D721Med (cell line): ENCODE measurements around the gene APOM.

Experiments used
- DNase-seq: peaks from one replicate; pipeline ENCODE4 v3.0.0; 2011; ENCODE audit warnings: low spot score; ENCODE audit not compliant: insufficient read length
- FAIRE-seq: peaks from 2 replicates; lab custom pipeline; 2011; peaks lifted over from hg19 to GRCh38; lab: Jason Lieb, UNC
- TF ChIP-seq, protein P1 (sequence below): IDR thresholded peaks from 2 replicates; pipeline ENCODE4 v1.5.1; 2012; ENCODE audit warnings: mild to moderate bottlenecking, control low read depth; ENCODE audit not compliant: insufficient read depth; ENCODE audit errors: missing control alignments

APOM gene

DNA sequence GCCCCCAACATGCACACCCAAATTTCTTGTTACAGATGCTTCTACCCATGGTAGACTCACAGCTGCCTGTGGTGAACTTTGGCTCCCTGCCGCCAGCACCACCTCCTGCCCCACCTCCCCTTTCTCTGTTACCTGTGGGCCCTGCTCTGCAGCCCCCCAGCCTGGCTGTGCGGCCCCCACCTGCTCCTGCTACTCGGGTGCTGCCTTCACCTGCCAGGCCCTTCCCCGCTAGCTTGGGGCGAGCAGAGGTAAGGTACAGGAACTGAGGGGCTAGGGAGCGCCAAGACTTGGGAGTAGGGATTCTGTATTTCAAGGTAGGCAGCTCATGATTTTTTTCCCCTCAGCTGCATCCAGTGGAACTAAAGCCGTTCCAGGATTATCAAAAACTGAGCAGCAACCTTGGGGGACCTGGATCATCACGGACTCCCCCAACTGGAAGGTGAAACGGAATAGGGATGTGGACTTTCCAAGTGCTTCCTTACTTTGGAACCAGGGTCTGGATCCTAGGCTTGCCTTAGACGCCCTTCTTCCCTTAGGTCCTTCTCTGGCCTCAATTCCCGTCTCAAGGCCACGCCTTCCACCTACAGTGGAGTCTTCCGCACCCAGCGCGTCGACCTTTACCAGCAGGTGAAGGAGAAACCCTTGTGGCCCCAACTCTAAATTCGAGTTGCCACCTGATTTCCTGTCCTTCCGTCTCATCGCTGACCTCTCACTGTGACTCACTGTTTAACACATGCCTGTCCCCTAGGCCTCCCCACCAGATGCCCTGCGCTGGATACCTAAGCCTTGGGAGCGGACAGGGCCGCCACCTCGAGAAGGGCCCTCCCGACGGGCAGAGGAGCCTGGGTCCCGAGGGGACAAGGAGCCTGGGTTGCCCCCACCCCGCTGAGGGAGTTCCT lies 18.7 kb upstream of the APOM start:
- FAIRE-seq (no peak), DNase-seq (no peak)

DNA sequence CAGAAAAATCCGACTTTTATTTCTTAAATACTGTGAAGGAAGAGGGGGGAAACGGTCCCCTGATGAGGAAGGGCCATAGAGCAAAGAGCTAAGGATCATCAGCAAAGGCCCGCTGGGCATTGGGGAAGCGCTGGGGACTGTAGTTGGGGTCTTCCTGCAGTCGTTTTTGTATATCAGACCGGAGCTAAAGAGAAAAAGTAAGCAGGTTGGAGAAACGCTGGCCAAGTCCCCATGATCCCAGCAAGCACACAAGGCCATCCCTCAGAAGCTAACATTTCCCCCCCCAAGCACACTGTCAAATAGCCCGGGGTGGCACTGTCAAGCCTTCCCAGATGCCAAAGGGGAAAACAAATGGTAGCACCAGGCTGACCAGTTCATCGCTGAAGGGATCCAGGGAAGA lies 16.7 kb upstream of the APOM start:
- FAIRE-seq = no peak
- TF ChIP-seq, protein P1, sequence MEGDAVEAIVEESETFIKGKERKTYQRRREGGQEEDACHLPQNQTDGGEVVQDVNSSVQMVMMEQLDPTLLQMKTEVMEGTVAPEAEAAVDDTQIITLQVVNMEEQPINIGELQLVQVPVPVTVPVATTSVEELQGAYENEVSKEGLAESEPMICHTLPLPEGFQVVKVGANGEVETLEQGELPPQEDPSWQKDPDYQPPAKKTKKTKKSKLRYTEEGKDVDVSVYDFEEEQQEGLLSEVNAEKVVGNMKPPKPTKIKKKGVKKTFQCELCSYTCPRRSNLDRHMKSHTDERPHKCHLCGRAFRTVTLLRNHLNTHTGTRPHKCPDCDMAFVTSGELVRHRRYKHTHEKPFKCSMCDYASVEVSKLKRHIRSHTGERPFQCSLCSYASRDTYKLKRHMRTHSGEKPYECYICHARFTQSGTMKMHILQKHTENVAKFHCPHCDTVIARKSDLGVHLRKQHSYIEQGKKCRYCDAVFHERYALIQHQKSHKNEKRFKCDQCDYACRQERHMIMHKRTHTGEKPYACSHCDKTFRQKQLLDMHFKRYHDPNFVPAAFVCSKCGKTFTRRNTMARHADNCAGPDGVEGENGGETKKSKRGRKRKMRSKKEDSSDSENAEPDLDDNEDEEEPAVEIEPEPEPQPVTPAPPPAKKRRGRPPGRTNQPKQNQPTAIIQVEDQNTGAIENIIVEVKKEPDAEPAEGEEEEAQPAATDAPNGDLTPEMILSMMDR = no peak

More for the DNA sequence above, 18.7 kb upstream of the APOM start:
- TF ChIP-seq, protein P1 = no peak

DNA sequence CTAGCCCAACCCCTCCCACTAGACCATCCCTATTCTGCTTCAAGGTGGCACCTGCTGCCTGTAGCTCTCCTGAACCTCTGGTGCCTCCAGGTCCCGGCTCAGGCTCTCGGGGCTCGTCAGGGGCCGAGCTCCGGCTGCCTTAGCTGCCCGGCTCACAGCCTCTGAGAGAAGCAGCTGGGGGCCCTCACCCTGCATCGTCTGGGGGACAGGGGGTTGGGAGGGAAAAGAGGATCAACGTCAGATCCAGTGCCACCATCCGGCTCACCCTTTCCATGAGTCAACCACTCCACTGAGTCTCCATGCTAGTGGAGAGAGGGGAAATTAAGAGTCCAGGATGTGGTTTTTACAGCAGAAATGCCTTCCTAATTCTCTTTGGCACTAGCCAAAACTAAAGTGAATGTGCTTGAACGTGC lies 16.2 kb upstream of the APOM start:
- FAIRE-seq (no peak), DNase-seq (no peak)
- TF ChIP-seq, protein P1 = no peak

More for the DNA sequence above, 16.7 kb upstream of the APOM start:
- no peak for DNase-seq

DNA sequence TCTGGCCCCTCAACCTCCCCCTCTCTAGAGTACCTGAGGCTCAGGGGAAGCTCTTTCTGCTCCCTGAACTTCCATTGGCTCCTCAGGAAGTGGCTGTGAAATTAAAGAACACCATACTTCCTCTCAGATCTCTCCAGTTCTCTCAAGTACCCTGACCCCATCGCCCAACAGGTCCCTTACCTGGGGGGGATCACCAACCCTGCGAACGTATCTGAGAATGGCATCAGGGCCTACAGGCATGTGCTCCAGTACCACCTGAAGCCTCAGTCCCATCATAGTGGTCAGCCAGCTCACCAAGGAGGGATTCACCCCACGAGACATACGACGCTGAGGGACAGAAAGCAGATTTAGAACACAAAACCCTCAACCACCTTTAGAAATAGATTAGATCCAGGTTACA lies 15.1 kb upstream of the APOM start:
- TF ChIP-seq, protein P1 = no peak
- FAIRE-seq (no peak), DNase-seq (no peak)

GRCh38 chr6:31641370-31641769 lies 14.3 kb upstream of the APOM start:
- DNase-seq (no peak), FAIRE-seq (no peak)
- TF ChIP-seq, protein P1 = no peak

DNA sequence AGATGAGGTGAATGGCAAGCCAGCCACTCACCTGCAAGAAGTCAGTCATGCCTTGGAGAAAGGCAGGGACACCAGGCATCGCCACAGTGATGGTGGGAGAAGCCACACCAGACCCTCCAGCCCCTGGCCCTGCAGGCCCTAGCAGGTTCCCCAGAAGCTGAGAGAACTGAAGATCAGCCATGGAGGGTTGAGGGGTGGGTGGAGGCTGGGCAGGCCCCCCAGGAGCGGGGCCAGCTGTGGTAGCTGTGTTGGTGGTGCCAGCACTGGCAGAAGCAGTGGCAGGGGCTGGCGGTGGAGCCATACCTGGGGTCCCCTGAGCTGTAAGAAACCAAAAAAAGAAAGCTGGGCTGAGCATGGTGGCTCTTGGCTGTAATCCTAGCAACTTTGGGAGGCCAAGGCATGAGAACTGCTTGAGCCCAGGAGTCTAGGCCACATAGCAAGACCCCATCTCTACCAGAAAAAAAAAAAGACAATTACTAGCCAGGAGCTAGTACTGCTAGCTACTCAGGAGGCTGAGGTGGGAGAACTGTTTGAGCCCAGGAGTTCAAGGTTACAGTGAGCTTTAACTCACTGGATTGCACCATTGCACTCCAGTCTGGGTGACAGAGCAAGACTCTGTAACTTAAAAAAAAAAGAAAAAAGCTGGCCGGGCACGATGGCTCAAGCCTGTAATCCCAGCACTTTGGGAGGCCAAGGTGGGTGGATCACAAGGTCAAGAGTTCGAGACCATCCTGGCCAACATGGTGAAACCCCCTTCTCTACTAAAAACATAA lies 12.7 kb upstream of the APOM start:
- DNase-seq = no peak
- TF ChIP-seq, protein P1 = no peak
- FAIRE-seq = no peak
